HEK293T (cell line): ENCODE data around the gene VOPP1.

Experiments used
- CTCF ChIA-PET: fragments of 350-600 bp; formaldehyde crosslinking; extraction: SDS; loops from one replicate; lab custom pipeline; 2021; ENCODE audit warnings: antibody characterized with exemption, inconsistent platforms; lab: Yijun Ruan, JAX
- POLR2A ChIA-PET: fragments of 350-600 bp; formaldehyde crosslinking; extraction: SDS; loops from one replicate; lab custom pipeline; 2020; ENCODE audit warnings: antibody characterized with exemption, inconsistent platforms; lab: Yijun Ruan, JAX
- DNase-seq: peaks from one replicate; pipeline ENCODE4 v3.0.0; 2012; ENCODE audit warnings: mixed read lengths; ENCODE audit errors: extremely low spot score
- ARNT ChIP-seq: fragments of 450-650 bp; IDR thresholded peaks from 2 replicates; pipeline ENCODE4 v1.6.1; 2017; ENCODE audit warnings: mild to moderate bottlenecking
- BHLHE40 ChIP-seq: fragments of 450-650 bp; IDR thresholded peaks from 2 replicates; pipeline ENCODE4 v1.6.1; 2016; ENCODE audit warnings: mild to moderate bottlenecking, moderate library complexity, borderline replicate concordance
- CTBP1 ChIP-seq: fragments of 450-650 bp; IDR thresholded peaks from 2 replicates; pipeline ENCODE4 v1.6.1; 2016; ENCODE audit warnings: borderline replicate concordance
- ELF4 ChIP-seq: fragments of 450-650 bp; IDR thresholded peaks from 2 replicates; pipeline ENCODE4 v1.6.1; 2017; ENCODE audit warnings: antibody characterized with exemption
- FOXA1 ChIP-seq: fragments of 450-650 bp; IDR thresholded peaks from 2 replicates; pipeline ENCODE4 v1.6.1; 2016; ENCODE audit warnings: mild to moderate bottlenecking
- FOXK2 ChIP-seq: fragments of 450-650 bp; IDR thresholded peaks from 2 replicates; pipeline ENCODE4 v1.6.1; 2016; ENCODE audit warnings: mild to moderate bottlenecking
- FOXM1 ChIP-seq: fragments of 450-650 bp; IDR thresholded peaks from 2 replicates; pipeline ENCODE4 v1.6.1; 2017; ENCODE audit warnings: mild to moderate bottlenecking, borderline replicate concordance
- HDGF ChIP-seq: fragments of 450-650 bp; IDR thresholded peaks from 2 replicates; pipeline ENCODE4 v1.6.1; 2017; ENCODE audit warnings: antibody characterized with exemption, borderline replicate concordance
- L3MBTL2 ChIP-seq: fragments of 450-650 bp; conservative IDR thresholded peaks from 2 replicates; pipeline ENCODE4 v1.6.1; 2016; ENCODE audit warnings: mild to moderate bottlenecking
- LEF1 ChIP-seq: fragments of 450-650 bp; IDR thresholded peaks from 2 replicates; pipeline ENCODE4 v1.6.1; 2017; ENCODE audit warnings: mild to moderate bottlenecking, borderline replicate concordance
- NFRKB ChIP-seq: fragments of 450-650 bp; IDR thresholded peaks from 2 replicates; pipeline ENCODE4 v1.6.1; 2016; ENCODE audit warnings: mild to moderate bottlenecking, moderate library complexity
- PKNOX1 ChIP-seq: fragments of 450-650 bp; IDR thresholded peaks from 2 replicates; pipeline ENCODE4 v1.6.1; 2016
- SP1 ChIP-seq: fragments of 450-650 bp; IDR thresholded peaks from 2 replicates; pipeline ENCODE4 v1.6.1; 2017
- SUZ12 ChIP-seq: fragments of 450-650 bp; IDR thresholded peaks from 2 replicates; pipeline ENCODE4 v1.6.1; 2016; ENCODE audit warnings: mild to moderate bottlenecking
- TARDBP ChIP-seq: fragments of 450-650 bp; IDR thresholded peaks from 2 replicates; pipeline ENCODE4 v1.6.1; 2016
- ZNF384 ChIP-seq: fragments of 450-650 bp; IDR thresholded peaks from 2 replicates; pipeline ENCODE4 v1.6.1; 2016

The VOPP1 gene

GRCh38 chr7:55496906-55497305, 75.4 kb downstream of the VOPP1 start:
- TF ChIP-seq CTBP1 (no peak), LEF1 (no peak), NFRKB (no peak), BHLHE40 (no peak), TARDBP (no peak), FOXM1 (no peak), ZNF384 (no peak), PKNOX1 (no peak), FOXK2 (no peak), SUZ12 (no peak), FOXA1 (no peak), ARNT (no peak), L3MBTL2 (no peak)
- no peak for DNase-seq
- POLR2A ChIA-PET, result no interaction called here
- CTCF ChIA-PET, result no interaction called here

GRCh38 chr7:55494951-55495350, 77.4 kb downstream of the VOPP1 start:
- POLR2A ChIA-PET, result no interaction called here
- no peak for TF ChIP-seq PKNOX1
- TF ChIP-seq ZNF384, result no peak
- no peak for TF ChIP-seq SUZ12
- TF ChIP-seq ELF4, result no peak
- no peak for TF ChIP-seq FOXK2
- TF ChIP-seq L3MBTL2, result no peak
- no peak for TF ChIP-seq TARDBP
- no peak for TF ChIP-seq FOXA1
- no peak for TF ChIP-seq HDGF
- no peak for TF ChIP-seq CTBP1
- TF ChIP-seq FOXM1, result no peak
- TF ChIP-seq BHLHE40, result no peak
- no peak for TF ChIP-seq LEF1
- no peak for TF ChIP-seq SP1
- no peak for TF ChIP-seq NFRKB
- TF ChIP-seq ARNT, result no peak
- DNase-seq, result no peak
- CTCF ChIA-PET, result no interaction called here

GRCh38 chr7:55493408-55493807, 78.9 kb downstream of the VOPP1 start:
- no peak for DNase-seq
- ChIA-PET CTCF (no interaction called here), POLR2A (no interaction called here)
- no peak for TF ChIP-seq FOXK2
- no peak for TF ChIP-seq CTBP1
- no peak for TF ChIP-seq SUZ12
- TF ChIP-seq ARNT, result no peak
- TF ChIP-seq ZNF384, result no peak
- TF ChIP-seq FOXM1, result no peak
- no peak for TF ChIP-seq HDGF
- no peak for TF ChIP-seq FOXA1
- no peak for TF ChIP-seq ELF4
- no peak for TF ChIP-seq BHLHE40
- TF ChIP-seq TARDBP, result no peak

GRCh38 chr7:55491346-55491745, 81.0 kb downstream of the VOPP1 start:
- no peak for DNase-seq
- POLR2A ChIA-PET, result no interaction called here
- TF ChIP-seq NFRKB (no peak), LEF1 (no peak), FOXM1 (no peak), ELF4 (no peak), ARNT (no peak), SUZ12 (no peak), FOXK2 (no peak), FOXA1 (no peak)
- CTCF ChIA-PET, result no interaction called here

GRCh38 chr7:55490099-55490498, 82.2 kb downstream of the VOPP1 start:
- no peak for TF ChIP-seq ELF4
- no peak for TF ChIP-seq ARNT
- no peak for TF ChIP-seq NFRKB
- no peak for TF ChIP-seq TARDBP
- TF ChIP-seq L3MBTL2, result no peak
- TF ChIP-seq SUZ12, result no peak
- TF ChIP-seq BHLHE40, result no peak
- TF ChIP-seq ZNF384, result no peak
- TF ChIP-seq FOXK2, result no peak
- TF ChIP-seq LEF1, result no peak
- TF ChIP-seq PKNOX1, result no peak
- no peak for TF ChIP-seq SP1
- no peak for TF ChIP-seq FOXM1
- TF ChIP-seq FOXA1, result no peak
- TF ChIP-seq HDGF, result no peak
- no peak for TF ChIP-seq CTBP1
- POLR2A ChIA-PET, result no interaction called here
- no peak for DNase-seq
- CTCF ChIA-PET, result no interaction called here

DNA sequence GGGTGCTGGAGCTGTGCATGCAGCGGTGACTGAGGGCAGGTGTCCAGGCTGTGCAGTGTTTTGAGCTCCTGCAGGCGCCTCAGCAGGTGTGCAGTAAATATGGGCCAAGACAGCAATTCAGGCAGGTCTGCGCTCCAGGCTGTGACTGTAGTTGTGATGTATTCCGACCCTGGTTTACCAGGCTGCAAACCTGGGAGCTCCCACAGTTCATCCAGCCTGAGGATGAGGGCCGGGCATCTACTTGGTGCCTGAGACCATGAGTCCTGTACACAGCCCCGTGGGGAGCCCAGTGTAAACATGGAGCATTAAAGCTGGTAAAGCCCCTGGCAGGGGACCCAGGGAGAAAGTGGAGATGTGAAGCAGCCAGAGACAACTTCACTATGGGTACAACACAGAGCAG, 82.8 kb downstream of the VOPP1 start:
- CTCF ChIA-PET, result no interaction called here
- DNase-seq, result no peak
- POLR2A ChIA-PET, result no interaction called here
- TF ChIP-seq SP1 (no peak), FOXK2 (no peak), FOXM1 (no peak), LEF1 (no peak), BHLHE40 (no peak), PKNOX1 (no peak)
